Mesothelial cell of epicardium (in vitro differentiated cells): ENCODE measurements around the gene ANGEL1. TPM values are rescaled to one million over a fixed set of nuclear protein-coding genes. Genes with fewer than 3 reads are reported as not detected.
A peak's percentile ranks its signal among the peaks of the same experiment; 100 is the strongest.

Experiments
- DNase-seq, 2 experiments: peaks; one replicate each; pipeline ENCODE4 v3.0.0; 2021; ENCODE audit warnings: low spot score in 2 of 2; ENCODE audit not compliant: unreplicated experiment in 2 of 2
- H3K27ac Mint-ChIP-seq: 2 replicates; pipeline ENCODE4 v1.8.0; 2021; ENCODE audit warnings: mixed read lengths
- H3K27me3 Mint-ChIP-seq: 2 replicates; pipeline ENCODE4 v1.8.0; 2021; ENCODE audit warnings: low read depth, mixed read lengths
- H3K36me3 Mint-ChIP-seq: 2 replicates; pipeline ENCODE4 v1.8.0; 2021; ENCODE audit warnings: mixed read lengths
- H3K4me1 Mint-ChIP-seq: 2 replicates; pipeline ENCODE4 v1.8.0; 2021; ENCODE audit warnings: mixed read lengths
- H3K4me3 Mint-ChIP-seq: 2 replicates; pipeline ENCODE4 v1.8.0; 2021; ENCODE audit warnings: mild to moderate bottlenecking, moderate library complexity, mixed read lengths
- H3K9me3 Mint-ChIP-seq: 2 replicates; pipeline ENCODE4 v1.8.0; 2021; ENCODE audit warnings: mixed read lengths
- CTCF ChIP-seq: fragments of 200-600 bp; sonication (generic); IDR thresholded peaks from one replicate; pipeline ENCODE4 v1.5.0; 2021; ENCODE audit warnings: antibody characterized with exemption; ENCODE audit not compliant: unreplicated experiment
- total RNA-seq: library from RNA; stranded (reverse); gene quantifications from 3 replicates; pipeline ENCODE4 v1.2.1, GENCODE V29; 2021

Gene ANGEL1
- total RNA-seq, 1 donor from 2014 or later, result 39.4 TPM

- no peak for DNase-seq
- H3K27ac Mint-ChIP-seq, result no peak overlapping the region
- TF ChIP-seq CTCF, result no peak
- H3K4me1 Mint-ChIP-seq, result peaks cover 45% of the 10 kb centered on the region
- H3K27me3 Mint-ChIP-seq, result peaks cover 32% of the 10 kb centered on the region
- no peak overlapping the region for H3K4me3 Mint-ChIP-seq
- no peaks in the 10 kb centered on the region for H3K9me3 Mint-ChIP-seq
- H3K36me3 Mint-ChIP-seq, result peaks cover 4% of the 10 kb centered on the region
Observed at GRCh38 chr14:76765461-76765931, 47.2 kb downstream of the ANGEL1 start.

- no peak for TF ChIP-seq CTCF
- H3K27ac Mint-ChIP-seq, result no peak overlapping the region
- peaks cover 44% of the 10 kb centered on the region for H3K4me1 Mint-ChIP-seq
- no peaks in the 10 kb centered on the region for H3K36me3 Mint-ChIP-seq
- H3K27me3 Mint-ChIP-seq, result peaks cover 50% of the 10 kb centered on the region
- no peak for DNase-seq
- no peaks in the 10 kb centered on the region for H3K9me3 Mint-ChIP-seq
- H3K4me3 Mint-ChIP-seq, result peak overlapping the region; percentile 82
Observed at GRCh38 chr14:76763096-76764041, 49.3 kb downstream of the ANGEL1 start.

- peaks cover 56% of the 10 kb centered on the region for H3K27me3 Mint-ChIP-seq
- peaks cover 36% of the 10 kb centered on the region for H3K4me1 Mint-ChIP-seq
- TF ChIP-seq CTCF, result no peak
- H3K4me3 Mint-ChIP-seq, result peak overlapping the region; percentile 82
- H3K36me3 Mint-ChIP-seq, result no peaks in the 10 kb centered on the region
- DNase-seq, result no peak
- peak overlapping the region; percentile 50 for H3K27ac Mint-ChIP-seq
- no peaks in the 10 kb centered on the region for H3K9me3 Mint-ChIP-seq
Observed at GRCh38 chr14:76762411-76763095, 50.1 kb downstream of the ANGEL1 start.

- no peak for TF ChIP-seq CTCF
- DNase-seq, result no peak
- Mint-ChIP-seq H3K4me1 (peaks cover 35% of the 10 kb centered on the region), H3K4me3 (peak overlapping the region; percentile 82), H3K27me3 (peaks cover 56% of the 10 kb centered on the region), H3K27ac (peak overlapping the region; percentile 50), H3K36me3 (no peaks in the 10 kb centered on the region), H3K9me3 (no peaks in the 10 kb centered on the region)
Observed at GRCh38 chr14:76761960-76762410, 50.7 kb downstream of the ANGEL1 start.

GRCh38 chr14:76761136-76761959, 51.3 kb downstream of the ANGEL1 start, which contains the start of gene VASH1:
Gene VASH1 (plus strand): TSS chr14:76761468. CDS start chr14:76762822, 1,354 bp downstream.
- Mint-ChIP-seq H3K27me3 (peaks cover 56% of the 10 kb centered on the region), H3K4me1 (peaks cover 35% of the 10 kb centered on the region), H3K36me3 (no peaks in the 10 kb centered on the region), H3K9me3 (no peaks in the 10 kb centered on the region), H3K4me3 (peak within 1 kb of the TSS; percentile 82), H3K27ac (peak within 1 kb of the TSS; percentile 93)
- TF ChIP-seq CTCF, result no peak
- DNase-seq, result peak; percentile 56 to 69
